GM23338 (cell line): ENCODE data around the gene GGTLC2. TPM values are rescaled to one million over a fixed set of nuclear protein-coding genes. Genes with fewer than 3 reads are reported as not detected.

Source experiments
- CREB1 ChIP-seq: fragments of 250-450 bp; sonication (Bioruptor Pico); IDR thresholded peaks from 2 replicates; pipeline ENCODE4 v1.5.0; 2020; ENCODE audit warnings: low read depth, mild to moderate bottlenecking, moderate library complexity
- ETS1 ChIP-seq: IDR thresholded peaks from 2 replicates; pipeline ENCODE4 v1.6.1; 2016; ENCODE audit warnings: antibody characterized with exemption
- JUNB ChIP-seq: IDR thresholded peaks from one replicate; pipeline ENCODE4 v1.6.1; 2016; ENCODE audit warnings: antibody characterized with exemption; ENCODE audit not compliant: unreplicated experiment
- POLR2AphosphoS5 ChIP-seq: IDR thresholded peaks from 2 replicates; pipeline ENCODE4 v1.6.1; 2016; ENCODE audit warnings: antibody characterized with exemption, low read depth
- REST ChIP-seq: IDR thresholded peaks from one replicate; pipeline ENCODE4 v1.6.1; 2018; ENCODE audit warnings: antibody characterized with exemption; ENCODE audit not compliant: unreplicated experiment
- STAT1 ChIP-seq: IDR thresholded peaks from one replicate; pipeline ENCODE4 v1.6.1; 2016; ENCODE audit warnings: antibody characterized with exemption; ENCODE audit not compliant: unreplicated experiment
- ZNF114 ChIP-seq: fragments of 250-450 bp; sonication (Bioruptor Pico); IDR thresholded peaks from 2 replicates; pipeline ENCODE4 v1.5.0; 2020; ENCODE audit warnings: mild to moderate bottlenecking, moderate library complexity
- ZNF331 ChIP-seq: fragments of 250-450 bp; sonication (Bioruptor Pico); IDR thresholded peaks from 2 replicates; pipeline ENCODE4 v1.5.0; 2020; ENCODE audit warnings: low read depth, mild to moderate bottlenecking, moderate library complexity
- polyA plus RNA-seq: library from polyadenylated mRNA; unstranded; fragments of >200 nt; fragmentation: Nextera tagmentation; extraction: Ambion mirVana; gene quantifications from 2 replicates; pipeline ENCODE4 v1.2.1, GENCODE V29; 2016
- total RNA-seq: library from RNA; depleted of rRNA; stranded (reverse); fragments of >200 nt; shearing (Covaris generic); gene quantifications from 2 replicates; pipeline ENCODE4 v1.2.3, GENCODE V29; 2014
- TF ChIP-seq, protein P1 (sequence below): fragments of 250-450 bp; sonication (Bioruptor Pico); IDR thresholded peaks from 2 replicates; pipeline ENCODE4 v1.5.0; 2020; ENCODE audit warnings: mild to moderate bottlenecking, moderate library complexity
- TF ChIP-seq, protein P2 (sequence below), 2 experiments: fragments of 200-600 bp in 1 of 2; sonication (generic) in 1 of 2; conservative IDR thresholded peaks; 2 replicates each; pipeline versions ENCODE4 v1.5.1 to v1.6.1; 2016 to 2017; ENCODE audit warnings: antibody characterized with exemption in 2 of 2, low read depth in 2 of 2, mild to moderate bottlenecking in 2 of 2, moderate library complexity in 1 of 2

Gene GGTLC2
- total and polyA plus RNA-seq, 2 experiments from 2014 or later, result not detected

DNA sequence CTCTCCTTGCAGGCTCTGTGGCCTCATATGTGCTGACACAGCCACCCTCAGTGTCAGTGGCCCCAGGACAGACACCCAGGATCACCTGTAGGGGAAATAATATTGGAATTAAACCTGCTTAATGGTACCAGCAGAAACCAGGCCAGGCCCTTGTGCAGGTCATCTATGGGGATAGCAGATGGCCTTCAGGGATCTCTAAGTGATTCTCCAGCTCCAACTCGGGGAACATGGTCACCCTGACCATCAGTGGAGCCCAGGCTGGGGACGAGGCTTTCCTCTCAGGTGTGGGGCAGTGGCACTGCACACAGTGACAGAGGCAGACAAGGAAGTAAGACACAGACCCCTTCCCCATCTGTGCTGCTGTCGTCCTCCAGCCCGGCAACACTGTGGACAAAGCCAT is 16.9 kb downstream of the GGTLC2 start (continued):
- TF ChIP-seq, protein P1, sequence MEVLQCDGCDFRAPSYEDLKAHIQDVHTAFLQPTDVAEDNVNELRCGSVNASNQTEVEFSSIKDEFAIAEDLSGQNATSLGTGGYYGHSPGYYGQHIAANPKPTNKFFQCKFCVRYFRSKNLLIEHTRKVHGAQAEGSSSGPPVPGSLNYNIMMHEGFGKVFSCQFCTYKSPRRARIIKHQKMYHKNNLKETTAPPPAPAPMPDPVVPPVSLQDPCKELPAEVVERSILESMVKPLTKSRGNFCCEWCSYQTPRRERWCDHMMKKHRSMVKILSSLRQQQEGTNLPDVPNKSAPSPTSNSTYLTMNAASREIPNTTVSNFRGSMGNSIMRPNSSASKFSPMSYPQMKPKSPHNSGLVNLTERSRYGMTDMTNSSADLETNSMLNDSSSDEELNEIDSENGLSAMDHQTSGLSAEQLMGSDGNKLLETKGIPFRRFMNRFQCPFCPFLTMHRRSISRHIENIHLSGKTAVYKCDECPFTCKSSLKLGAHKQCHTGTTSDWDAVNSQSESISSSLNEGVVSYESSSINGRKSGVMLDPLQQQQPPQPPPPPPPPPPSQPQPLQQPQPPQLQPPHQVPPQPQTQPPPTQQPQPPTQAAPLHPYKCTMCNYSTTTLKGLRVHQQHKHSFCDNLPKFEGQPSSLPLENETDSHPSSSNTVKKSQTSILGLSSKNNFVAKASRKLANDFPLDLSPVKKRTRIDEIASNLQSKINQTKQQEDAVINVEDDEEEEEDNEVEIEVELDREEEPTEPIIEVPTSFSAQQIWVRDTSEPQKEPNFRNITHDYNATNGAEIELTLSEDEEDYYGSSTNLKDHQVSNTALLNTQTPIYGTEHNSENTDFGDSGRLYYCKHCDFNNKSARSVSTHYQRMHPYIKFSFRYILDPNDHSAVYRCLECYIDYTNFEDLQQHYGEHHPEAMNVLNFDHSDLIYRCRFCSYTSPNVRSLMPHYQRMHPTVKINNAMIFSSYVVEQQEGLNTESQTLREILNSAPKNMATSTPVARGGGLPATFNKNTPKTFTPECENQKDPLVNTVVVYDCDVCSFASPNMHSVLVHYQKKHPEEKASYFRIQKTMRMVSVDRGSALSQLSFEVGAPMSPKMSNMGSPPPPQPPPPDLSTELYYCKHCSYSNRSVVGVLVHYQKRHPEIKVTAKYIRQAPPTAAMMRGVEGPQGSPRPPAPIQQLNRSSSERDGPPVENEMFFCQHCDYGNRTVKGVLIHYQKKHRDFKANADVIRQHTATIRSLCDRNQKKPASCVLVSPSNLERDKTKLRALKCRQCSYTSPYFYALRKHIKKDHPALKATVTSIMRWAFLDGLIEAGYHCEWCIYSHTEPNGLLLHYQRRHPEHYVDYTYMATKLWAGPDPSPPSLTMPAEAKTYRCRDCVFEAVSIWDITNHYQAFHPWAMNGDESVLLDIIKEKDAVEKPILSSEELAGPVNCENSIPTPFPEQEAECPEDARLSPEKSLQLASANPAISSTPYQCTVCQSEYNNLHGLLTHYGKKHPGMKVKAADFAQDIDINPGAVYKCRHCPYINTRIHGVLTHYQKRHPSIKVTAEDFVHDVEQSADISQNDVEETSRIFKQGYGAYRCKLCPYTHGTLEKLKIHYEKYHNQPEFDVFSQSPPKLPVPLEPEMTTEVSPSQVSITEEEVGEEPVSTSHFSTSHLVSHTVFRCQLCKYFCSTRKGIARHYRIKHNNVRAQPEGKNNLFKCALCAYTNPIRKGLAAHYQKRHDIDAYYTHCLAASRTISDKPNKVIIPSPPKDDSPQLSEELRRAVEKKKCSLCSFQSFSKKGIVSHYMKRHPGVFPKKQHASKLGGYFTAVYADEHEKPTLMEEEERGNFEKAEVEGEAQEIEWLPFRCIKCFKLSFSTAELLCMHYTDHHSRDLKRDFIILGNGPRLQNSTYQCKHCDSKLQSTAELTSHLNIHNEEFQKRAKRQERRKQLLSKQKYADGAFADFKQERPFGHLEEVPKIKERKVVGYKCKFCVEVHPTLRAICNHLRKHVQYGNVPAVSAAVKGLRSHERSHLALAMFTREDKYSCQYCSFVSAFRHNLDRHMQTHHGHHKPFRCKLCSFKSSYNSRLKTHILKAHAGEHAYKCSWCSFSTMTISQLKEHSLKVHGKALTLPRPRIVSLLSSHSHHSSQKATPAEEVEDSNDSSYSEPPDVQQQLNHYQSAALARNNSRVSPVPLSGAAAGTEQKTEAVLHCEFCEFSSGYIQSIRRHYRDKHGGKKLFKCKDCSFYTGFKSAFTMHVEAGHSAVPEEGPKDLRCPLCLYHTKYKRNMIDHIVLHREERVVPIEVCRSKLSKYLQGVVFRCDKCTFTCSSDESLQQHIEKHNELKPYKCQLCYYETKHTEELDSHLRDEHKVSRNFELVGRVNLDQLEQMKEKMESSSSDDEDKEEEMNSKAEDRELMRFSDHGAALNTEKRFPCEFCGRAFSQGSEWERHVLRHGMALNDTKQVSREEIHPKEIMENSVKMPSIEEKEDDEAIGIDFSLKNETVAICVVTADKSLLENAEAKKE (CRISPR knock-in tag), result no peak
- TF ChIP-seq CREB1 (no peak), ZNF114 (CRISPR knock-in tag) (no peak), ZNF331 (CRISPR knock-in tag) (no peak), STAT1 (no peak), ETS1 (no peak), JUNB (no peak), POLR2AphosphoS5 (no peak), REST (no peak)
- TF ChIP-seq, protein P2, sequence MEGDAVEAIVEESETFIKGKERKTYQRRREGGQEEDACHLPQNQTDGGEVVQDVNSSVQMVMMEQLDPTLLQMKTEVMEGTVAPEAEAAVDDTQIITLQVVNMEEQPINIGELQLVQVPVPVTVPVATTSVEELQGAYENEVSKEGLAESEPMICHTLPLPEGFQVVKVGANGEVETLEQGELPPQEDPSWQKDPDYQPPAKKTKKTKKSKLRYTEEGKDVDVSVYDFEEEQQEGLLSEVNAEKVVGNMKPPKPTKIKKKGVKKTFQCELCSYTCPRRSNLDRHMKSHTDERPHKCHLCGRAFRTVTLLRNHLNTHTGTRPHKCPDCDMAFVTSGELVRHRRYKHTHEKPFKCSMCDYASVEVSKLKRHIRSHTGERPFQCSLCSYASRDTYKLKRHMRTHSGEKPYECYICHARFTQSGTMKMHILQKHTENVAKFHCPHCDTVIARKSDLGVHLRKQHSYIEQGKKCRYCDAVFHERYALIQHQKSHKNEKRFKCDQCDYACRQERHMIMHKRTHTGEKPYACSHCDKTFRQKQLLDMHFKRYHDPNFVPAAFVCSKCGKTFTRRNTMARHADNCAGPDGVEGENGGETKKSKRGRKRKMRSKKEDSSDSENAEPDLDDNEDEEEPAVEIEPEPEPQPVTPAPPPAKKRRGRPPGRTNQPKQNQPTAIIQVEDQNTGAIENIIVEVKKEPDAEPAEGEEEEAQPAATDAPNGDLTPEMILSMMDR (conservative IDR thresholded peaks at IDR 0.05; ENCODE audit: low read depth in 2 of 2), result no peak
